ENCODE measurements around the gene SPRR1B.

- no peak for TF ChIP-seq MEIS1 (CRISPR knock-in tag; IDR thresholded peaks at IDR 0.05; ENCODE audit: borderline replicate concordance)
- no peak for TF ChIP-seq YY1 (tag by site-specific recombination; IDR thresholded peaks at IDR 0.05)
- TF ChIP-seq ZBTB26 (tag by site-specific recombination; optimal IDR thresholded peaks at IDR 0.05), result no peak
- no peak for TF ChIP-seq ZNF664 (tag by site-specific recombination; IDR thresholded peaks at IDR 0.05)
- TF ChIP-seq CTCF (tag by site-specific recombination; IDR thresholded peaks at IDR 0.05), result no peak
- TF ChIP-seq ZNF280D (tag by site-specific recombination; IDR thresholded peaks at IDR 0.05), result no peak
- no peak for TF ChIP-seq ZNF426 (tag by site-specific recombination; IDR thresholded peaks at IDR 0.05)
- no peak for TF ChIP-seq ZBTB8A (tag by site-specific recombination; IDR thresholded peaks at IDR 0.05)
- no peak for TF ChIP-seq ZNF114 (tag by site-specific recombination; IDR thresholded peaks at IDR 0.05)
- TF ChIP-seq ZNF785 (tag by site-specific recombination; IDR thresholded peaks at IDR 0.05), result no peak
- TF ChIP-seq ZNF24 (tag by site-specific recombination; IDR thresholded peaks at IDR 0.05), result no peak
These were observed 1.1 kb downstream of the SPRR1B start for GRCh38 chr1:153032073-153032472.

Data from HEK293 (cell line).